Muscle layer of duodenum (tissue), 2 donors: Measurements from ENCODE around the gene ASIC1.

Experiments
- H3K27ac ChIP-seq: one replicate; pipeline ENCODE4 v1.7.0; 2013; ENCODE audit warnings: mild to moderate bottlenecking, low read length
- H3K27me3 ChIP-seq: one replicate; pipeline ENCODE4 v1.7.0; 2013; ENCODE audit warnings: low read depth, mild to moderate bottlenecking, control low read depth, low read length
- H3K36me3 ChIP-seq, 2 donors: one replicate each; pipeline ENCODE4 v1.7.0; 2013; ENCODE audit warnings: low read length in 2 of 2, control low read depth in 1 of 2, mild to moderate bottlenecking in 1 of 2; ENCODE audit not compliant: insufficient read depth in 2 of 2, control insufficient read depth in 1 of 2
- H3K4me1 ChIP-seq, 2 donors: one replicate each; pipeline ENCODE4 v1.7.0; 2013; ENCODE audit warnings: low read length in 2 of 2, mild to moderate bottlenecking in 2 of 2, control low read depth in 1 of 2, moderate library complexity in 1 of 2; ENCODE audit not compliant: insufficient read depth in 2 of 2, control insufficient read depth in 1 of 2
- H3K4me3 ChIP-seq, 2 donors: one replicate each; pipeline ENCODE4 v1.7.0; 2013; ENCODE audit warnings: low read length in 2 of 2, low read depth in 1 of 2, mild to moderate bottlenecking in 1 of 2
- H3K9me3 ChIP-seq, 2 donors: one replicate each; pipeline ENCODE4 v1.7.0; 2013; ENCODE audit warnings: low read length in 2 of 2, control low read depth in 1 of 2, mild to moderate bottlenecking in 1 of 2; ENCODE audit not compliant: control insufficient read depth in 1 of 2
- donor health status: healthy.

Gene ASIC1

GRCh38 chr12:50057000-50057841 lies at the start of gene ASIC1:
Gene ASIC1 (plus strand): TSS chr12:50057596. CDS start chr12:50058767, 1,171 bp downstream.
- Histone ChIP-seq H3K4me1 (peaks cover 10 to 32% of the 10 kb centered on the region in 2 donors), H3K9me3 (no peaks in the 10 kb centered on the region), H3K27me3 (peaks cover 11% of the 10 kb centered on the region), H3K4me3 (peak within 1 kb of the TSS; percentile 64 to 81), H3K36me3 (no peaks in the 10 kb centered on the region), H3K27ac (no peak within 1 kb of the TSS)

GRCh38 chr12:50013361-50014147 lies 43.8 kb upstream of the ASIC1 start:
- Histone ChIP-seq H3K27ac (no peak overlapping the region), H3K36me3 (no peaks in the 10 kb centered on the region), H3K27me3 (no peaks in the 10 kb centered on the region), H3K4me1 (peaks cover 0 to 9% of the 10 kb centered on the region in 2 donors), H3K9me3 (no peaks in the 10 kb centered on the region), H3K4me3 (no peak overlapping the region)

- H3K36me3 ChIP-seq: no peaks in the 10 kb centered on the region
- no peaks in the 10 kb centered on the region for H3K9me3 ChIP-seq
- no peak overlapping the region for H3K27ac ChIP-seq
- peaks cover 0 to 17% of the 10 kb centered on the region in 2 donors for H3K4me1 ChIP-seq
- no peaks in the 10 kb centered on the region for H3K27me3 ChIP-seq
- no peak overlapping the region for H3K4me3 ChIP-seq
Observed at GRCh38 chr12:50014342-50014741, 43.1 kb upstream of the ASIC1 start.

GRCh38 chr12:50016501-50017475 lies 40.6 kb upstream of the ASIC1 start:
- Histone ChIP-seq H3K4me1 (peaks cover 0 to 17% of the 10 kb centered on the region in 2 donors), H3K36me3 (no peaks in the 10 kb centered on the region), H3K9me3 (no peaks in the 10 kb centered on the region), H3K4me3 (no peak overlapping the region), H3K27ac (peak overlapping the region; percentile 84), H3K27me3 (no peaks in the 10 kb centered on the region)

- Histone ChIP-seq H3K4me1 (peaks cover 0 to 17% of the 10 kb centered on the region in 2 donors), H3K27me3 (no peaks in the 10 kb centered on the region), H3K36me3 (no peaks in the 10 kb centered on the region), H3K9me3 (no peaks in the 10 kb centered on the region), H3K27ac (peak overlapping the region; percentile 84), H3K4me3 (no peak overlapping the region)
Observed at GRCh38 chr12:50017641-50018040, 39.8 kb upstream of the ASIC1 start.

- H3K36me3 ChIP-seq: no peaks in the 10 kb centered on the region
- H3K27ac ChIP-seq: peak overlapping the region; percentile 27
Observed at GRCh38 chr12:50018154-50018553, 39.2 kb upstream of the ASIC1 start.

GRCh38 chr12:50018968-50019367 lies 38.4 kb upstream of the ASIC1 start:
- H3K4me3 ChIP-seq: no peak overlapping the region
- no peaks in the 10 kb centered on the region for H3K9me3 ChIP-seq
- H3K36me3 ChIP-seq: no peaks in the 10 kb centered on the region
- no peak overlapping the region for H3K27ac ChIP-seq
- H3K4me1 ChIP-seq: peaks cover 0 to 17% of the 10 kb centered on the region in 2 donors
- no peaks in the 10 kb centered on the region for H3K27me3 ChIP-seq

More at GRCh38 chr12:50018154-50018553, 39.2 kb upstream of the ASIC1 start:
- no peaks in the 10 kb centered on the region for H3K27me3 ChIP-seq
- no peaks in the 10 kb centered on the region for H3K9me3 ChIP-seq
- H3K4me1 ChIP-seq: peaks cover 0 to 17% of the 10 kb centered on the region in 2 donors
- no peak overlapping the region for H3K4me3 ChIP-seq

GRCh38 chr12:50019524-50019923 lies 37.9 kb upstream of the ASIC1 start:
- no peak overlapping the region for H3K27ac ChIP-seq
- no peaks in the 10 kb centered on the region for H3K9me3 ChIP-seq
- peaks cover 0 to 21% of the 10 kb centered on the region in 2 donors for H3K4me1 ChIP-seq
- H3K36me3 ChIP-seq: no peaks in the 10 kb centered on the region
- no peaks in the 10 kb centered on the region for H3K27me3 ChIP-seq
- H3K4me3 ChIP-seq: no peak overlapping the region

GRCh38 chr12:50021031-50021430 lies 36.4 kb upstream of the ASIC1 start:
- Histone ChIP-seq H3K27me3 (no peaks in the 10 kb centered on the region), H3K4me1 (peaks cover 0 to 27% of the 10 kb centered on the region in 2 donors), H3K9me3 (no peaks in the 10 kb centered on the region), H3K36me3 (no peaks in the 10 kb centered on the region), H3K4me3 (peak overlapping the region in 1 of 2 donors; percentile 10), H3K27ac (no peak overlapping the region)

GRCh38 chr12:50022903-50023302 lies 34.5 kb upstream of the ASIC1 start:
- Histone ChIP-seq H3K36me3 (no peaks in the 10 kb centered on the region), H3K27me3 (no peaks in the 10 kb centered on the region), H3K9me3 (no peaks in the 10 kb centered on the region), H3K27ac (no peak overlapping the region), H3K4me1 (peaks cover 0 to 22% of the 10 kb centered on the region in 2 donors), H3K4me3 (no peak overlapping the region)
